Hematopoietic multipotent progenitor cell treated with erythropoietin and hydrocortisone succinate and interleukin-3 and kit ligand, for 17 days (in vitro differentiated cells): Measurements from ENCODE around the gene TMEM38A.

Experiments
- DNase-seq: peaks from one replicate; pipeline ENCODE4 v3.0.0-alpha.2; 2015; ENCODE audit warnings: low spot score

TMEM38A gene, protein sequence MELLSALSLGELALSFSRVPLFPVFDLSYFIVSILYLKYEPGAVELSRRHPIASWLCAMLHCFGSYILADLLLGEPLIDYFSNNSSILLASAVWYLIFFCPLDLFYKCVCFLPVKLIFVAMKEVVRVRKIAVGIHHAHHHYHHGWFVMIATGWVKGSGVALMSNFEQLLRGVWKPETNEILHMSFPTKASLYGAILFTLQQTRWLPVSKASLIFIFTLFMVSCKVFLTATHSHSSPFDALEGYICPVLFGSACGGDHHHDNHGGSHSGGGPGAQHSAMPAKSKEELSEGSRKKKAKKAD

DNA sequence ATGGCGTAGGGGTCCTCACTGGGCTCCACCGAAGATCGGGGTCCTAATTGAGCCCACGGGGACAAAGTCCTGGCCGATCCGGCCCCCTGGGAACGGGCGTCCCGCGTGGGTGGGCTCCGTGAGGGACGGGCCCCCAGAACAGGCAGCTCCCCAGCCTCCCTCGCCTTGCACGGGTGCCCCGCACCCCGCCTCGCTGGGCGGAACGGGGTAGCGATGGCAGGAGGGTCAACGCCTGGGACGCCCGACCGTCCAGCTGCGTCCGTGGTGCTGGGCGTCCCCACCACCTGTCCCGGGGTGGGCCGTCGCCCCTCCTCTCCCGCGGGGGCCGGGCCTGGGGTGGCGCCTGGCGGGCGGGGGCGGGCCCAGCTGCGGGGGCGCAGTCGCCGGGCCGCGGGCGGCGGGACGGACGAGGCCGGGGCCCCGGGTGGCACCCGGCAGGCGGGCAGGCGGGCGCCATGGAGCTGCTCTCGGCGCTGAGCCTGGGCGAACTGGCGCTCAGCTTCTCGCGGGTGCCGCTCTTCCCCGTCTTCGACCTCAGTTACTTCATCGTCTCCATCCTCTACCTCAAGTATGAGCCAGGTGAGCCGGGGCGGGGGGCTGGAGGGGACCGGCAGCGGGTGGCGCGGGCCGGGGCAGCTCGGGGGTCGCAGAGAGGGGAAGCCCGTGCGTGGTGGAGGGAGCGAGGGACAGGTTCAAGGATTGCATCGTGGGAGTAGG lies at the start of gene TMEM38A:
Gene TMEM38A, plus strand, starts transcription at position 377 of the 717 bp plus-strand sequence. Its CDS starts 79 bp downstream, at position 456.
- peak; percentile 12 for DNase-seq

DNA sequence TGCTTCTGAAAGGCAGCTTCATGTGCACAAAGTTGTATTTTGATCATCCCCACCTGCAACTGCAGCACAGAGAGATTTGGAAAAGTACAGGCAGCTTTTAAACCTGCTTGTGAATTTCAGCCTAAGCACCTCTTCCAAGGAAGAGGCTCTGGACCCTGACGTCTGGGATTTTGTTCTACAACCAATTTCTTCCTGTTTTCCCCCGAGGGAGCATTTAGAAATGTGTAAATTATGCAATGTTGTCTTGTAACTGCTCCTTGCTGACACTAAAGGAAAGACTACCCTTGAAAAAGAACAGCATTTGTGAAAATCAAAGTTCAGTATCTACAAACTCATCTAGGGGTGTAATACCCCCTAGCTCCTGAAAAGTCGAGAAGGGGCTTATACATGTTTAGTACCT lies 48.3 kb upstream of the TMEM38A start:
- DNase-seq: no peak

DNA sequence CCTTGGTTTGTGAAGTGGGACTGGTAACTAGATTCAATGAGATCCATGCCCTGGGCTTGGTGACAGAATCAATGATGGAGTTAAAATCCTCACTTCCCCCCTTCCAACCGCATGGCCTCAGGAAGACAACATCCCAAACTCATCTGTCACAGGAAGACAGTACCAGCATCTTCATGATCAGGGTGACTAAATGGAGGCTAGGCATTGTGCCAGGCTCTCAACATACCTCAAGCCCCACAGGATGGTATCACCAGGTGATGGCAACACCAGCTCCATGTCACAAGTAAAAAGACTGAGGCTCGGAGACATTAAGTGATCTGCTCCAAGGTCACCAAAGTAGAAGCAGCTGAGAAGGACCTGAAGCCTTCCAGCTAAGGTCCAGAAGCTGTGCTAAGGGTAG lies 47.1 kb upstream of the TMEM38A start:
- DNase-seq: no peak

- DNase-seq: no peak
Measured at GRCh38 chr19:16614941-16615340, 46.0 kb upstream of the TMEM38A start.

DNA sequence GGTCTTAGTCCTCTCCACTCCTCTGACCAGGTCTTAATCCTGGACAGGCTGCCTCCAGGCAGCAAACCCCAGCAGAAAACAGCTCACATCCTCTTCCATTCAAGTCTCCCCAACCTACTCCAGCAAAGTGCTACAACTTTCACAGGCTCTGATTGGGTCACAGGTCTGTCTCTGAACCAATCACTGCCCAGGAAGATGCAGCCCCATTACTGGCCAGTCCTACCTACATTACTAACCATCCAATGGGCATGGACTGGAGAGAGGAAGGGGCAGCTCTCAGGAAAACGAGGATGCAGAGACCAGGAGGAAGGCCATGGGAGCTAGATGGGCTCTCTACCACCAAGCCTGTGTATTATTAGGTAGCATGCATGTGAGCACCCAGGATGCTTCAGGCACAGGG lies 45.1 kb upstream of the TMEM38A start:
- DNase-seq: no peak

- no peak for DNase-seq
Measured at GRCh38 chr19:16618248-16618647, 42.7 kb upstream of the TMEM38A start.

DNA sequence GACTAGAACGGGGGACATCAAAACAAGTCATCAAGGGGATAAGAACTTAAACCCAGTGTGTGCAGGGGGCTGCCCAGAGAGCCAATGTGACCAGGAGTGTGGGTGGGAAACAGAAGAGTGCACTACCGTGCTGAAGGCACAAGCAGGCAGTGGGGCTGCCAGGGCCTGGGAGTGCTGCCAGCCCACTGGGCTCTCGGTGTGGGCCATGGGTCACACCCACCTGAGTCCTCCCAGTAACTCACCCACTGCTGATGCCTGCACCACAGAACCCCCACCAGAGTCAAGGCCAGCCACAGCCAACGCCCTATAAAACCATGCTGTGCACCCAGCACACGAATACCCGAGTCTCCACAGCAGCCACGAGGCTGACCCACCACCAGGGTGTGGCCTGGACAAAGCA lies 41.5 kb upstream of the TMEM38A start:
- no peak for DNase-seq

- no peak for DNase-seq
Measured at GRCh38 chr19:16620018-16620417, 40.9 kb upstream of the TMEM38A start.

- no peak for DNase-seq
Measured at GRCh38 chr19:16620584-16620983, 40.4 kb upstream of the TMEM38A start.

DNA sequence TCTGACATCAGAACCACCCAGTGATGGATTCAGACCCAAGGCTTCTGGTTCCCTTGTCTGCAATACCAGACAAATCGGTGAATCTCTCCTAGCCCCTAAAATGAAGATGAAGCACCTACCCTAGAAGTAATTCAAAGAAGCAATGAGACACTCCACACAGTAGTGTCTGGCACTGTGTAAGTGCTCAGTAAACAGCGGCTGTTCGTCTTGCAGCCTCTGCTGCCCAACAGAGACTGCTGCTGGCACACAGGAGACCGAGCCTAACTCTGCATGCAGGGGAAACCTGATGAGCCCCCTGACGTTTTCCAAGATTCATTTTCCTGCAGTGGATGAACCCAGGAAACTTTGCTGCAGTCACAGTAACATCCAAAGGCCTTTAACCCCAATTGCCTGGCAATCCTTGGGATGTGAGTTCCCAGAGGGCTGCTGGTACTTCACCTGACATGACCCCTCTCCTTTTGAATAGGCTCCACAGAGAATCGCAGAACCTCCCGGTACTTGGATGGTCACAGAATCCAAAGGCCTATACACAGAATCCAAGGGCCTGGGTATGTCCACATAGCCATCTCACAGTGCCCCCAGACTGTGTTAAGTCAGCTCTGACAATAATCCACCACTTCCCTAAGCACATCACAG lies 39.7 kb upstream of the TMEM38A start:
- DNase-seq: no peak

GRCh38 chr19:16623066-16623465 lies 37.9 kb upstream of the TMEM38A start:
- no peak for DNase-seq

DNA sequence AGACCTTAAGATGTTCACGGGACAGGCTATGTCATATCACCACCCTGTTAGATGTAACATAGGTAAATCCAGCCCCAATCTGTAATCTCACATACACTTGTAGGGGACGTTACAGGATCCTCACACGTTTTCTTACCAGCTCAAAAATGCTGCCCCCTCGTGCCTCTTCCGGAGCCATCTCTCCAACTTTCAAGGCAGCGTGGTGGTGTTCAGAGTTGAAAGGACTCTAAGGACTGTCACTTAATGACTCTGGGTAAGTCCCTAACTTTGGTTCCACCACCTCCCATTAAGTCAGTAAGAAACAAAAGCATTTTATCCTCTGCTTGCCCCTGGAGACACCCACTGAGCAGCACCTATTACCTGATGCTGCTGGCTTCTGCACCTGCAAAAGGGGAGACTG lies 37.4 kb upstream of the TMEM38A start:
- DNase-seq: no peak

DNA sequence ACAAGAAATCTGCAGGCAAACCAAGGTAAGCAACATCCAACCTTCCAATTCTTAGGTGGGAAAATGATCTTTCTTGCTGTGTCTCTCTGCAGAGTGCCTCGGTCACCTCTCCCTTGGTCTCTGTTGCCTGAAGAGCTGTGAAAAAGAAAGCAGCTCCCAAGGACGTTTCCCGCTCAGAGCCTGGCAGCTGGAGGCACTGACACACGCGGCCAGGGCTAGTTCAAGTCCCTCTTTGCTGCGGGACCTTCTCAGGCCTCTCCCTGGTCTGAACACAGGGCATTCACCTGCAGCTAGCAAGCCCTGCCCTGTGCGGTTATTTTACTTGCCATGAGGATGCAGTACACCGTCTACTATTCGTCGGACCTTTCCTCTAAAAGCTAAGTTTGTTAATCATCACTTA lies 36.7 kb upstream of the TMEM38A start:
- no peak for DNase-seq

- no peak for DNase-seq
Measured at GRCh38 chr19:16625163-16625958, 35.6 kb upstream of the TMEM38A start.

DNA sequence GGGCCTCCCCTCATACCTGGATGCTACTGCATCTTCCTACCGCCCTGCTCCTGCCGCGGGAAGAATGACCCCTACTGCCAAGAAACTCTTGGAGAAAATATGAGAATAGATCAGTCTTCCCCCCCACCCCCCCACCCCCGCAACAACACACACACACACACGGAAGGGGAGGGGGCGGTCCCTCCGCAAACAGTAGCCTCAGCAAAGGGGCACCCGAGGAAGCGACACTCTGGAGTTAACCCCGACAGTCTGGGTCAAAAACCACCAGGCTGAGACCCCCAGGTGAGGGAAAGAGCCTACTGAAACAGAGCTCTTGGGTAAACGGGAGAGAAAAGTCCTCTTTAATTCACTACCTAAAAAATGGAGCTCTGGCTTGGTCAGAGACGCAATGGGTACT lies 34.1 kb upstream of the TMEM38A start:
- no peak for DNase-seq

DNA sequence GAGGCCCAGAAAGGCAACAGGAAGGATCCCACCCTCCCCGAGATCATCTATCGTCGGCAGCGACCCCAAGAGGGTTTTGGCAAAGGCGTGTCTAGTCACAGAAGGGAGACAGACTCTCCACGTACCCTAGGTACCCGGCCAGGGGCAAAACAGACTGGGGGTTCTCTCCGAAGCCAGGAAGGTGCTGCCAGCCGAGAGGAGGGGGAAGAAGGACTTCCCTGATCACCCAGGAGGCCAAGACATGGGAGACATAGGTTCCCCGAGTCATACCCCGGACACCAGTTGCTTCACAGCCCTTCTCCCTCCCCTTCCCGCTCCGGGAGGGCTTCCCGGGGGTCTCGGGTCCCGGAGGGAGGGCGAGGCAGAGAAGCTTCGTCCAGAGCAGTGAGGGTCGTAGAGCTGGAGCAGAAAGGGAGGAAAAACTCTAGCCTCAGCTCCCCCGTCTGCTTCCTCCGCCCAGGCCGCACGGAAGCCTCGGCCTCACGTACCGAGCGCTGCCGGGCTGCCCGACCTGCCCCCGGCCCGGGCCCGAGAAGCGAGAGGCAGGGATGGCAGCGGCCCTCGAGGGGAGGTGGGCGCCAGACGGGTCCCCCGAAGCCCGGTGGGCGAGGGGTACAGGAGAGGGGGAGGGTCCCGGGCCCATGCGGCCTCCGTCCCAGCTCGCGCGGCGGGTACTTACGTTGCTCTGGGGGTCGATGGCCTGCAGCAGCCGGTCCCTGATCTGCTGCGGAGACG lies 33.6 kb upstream of the TMEM38A start:
- peak; percentile 31 for DNase-seq

GRCh38 chr19:16627928-16628182 lies 33.1 kb upstream of the TMEM38A start:
- DNase-seq: no peak

- peak; percentile 97 for DNase-seq
Measured at GRCh38 chr19:16628183-16628983, 32.6 kb upstream of the TMEM38A start, which contains the start of gene MED26. TSS of gene MED26 (minus strand) at chr19:16628204. CDS start at chr19:16627943, 261 bp downstream.

- no peak for DNase-seq
Measured at GRCh38 chr19:16628984-16629691, 31.8 kb upstream of the TMEM38A start.

DNA sequence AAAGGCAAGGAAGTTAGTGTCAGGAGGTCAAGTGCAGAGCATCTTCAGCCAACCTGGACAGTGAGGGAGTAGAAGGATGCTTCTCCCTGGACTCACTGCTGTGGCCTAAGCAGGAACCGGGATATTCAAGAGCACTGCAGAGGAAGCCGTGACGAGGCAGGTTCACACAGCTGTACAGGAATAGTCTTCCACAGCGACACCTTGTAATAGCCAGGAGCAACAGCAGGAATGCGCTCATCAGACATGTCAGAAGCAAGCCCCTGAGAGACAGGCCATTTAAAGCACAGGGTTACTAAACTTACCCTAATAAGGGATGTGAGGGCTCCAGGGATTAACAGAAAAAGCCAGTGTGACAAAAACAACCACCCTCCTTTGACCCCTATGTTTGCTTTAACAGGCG lies 29.5 kb upstream of the TMEM38A start:
- DNase-seq: no peak
